H9 (cell line): ENCODE measurements around the gene SOX13. TPM values are rescaled to one million over a fixed set of nuclear protein-coding genes. Genes with fewer than 3 reads are reported as not detected.

Experiments used
- DNase-seq: peaks from one replicate; pipeline ENCODE4 v3.0.0-alpha.2; 2017
- H2AFZ ChIP-seq: one replicate; pipeline ENCODE4 v1.6.1; 2013; ENCODE audit warnings: mild to moderate bottlenecking, low read length, control low read depth, moderate library complexity
- H2AK5ac ChIP-seq: 2 replicates; pipeline ENCODE4 v1.6.1; 2013; ENCODE audit warnings: low read length, control low read depth, mixed read lengths; ENCODE audit not compliant: insufficient read length
- H2BK120ac ChIP-seq: one replicate; pipeline ENCODE4 v1.6.1; 2013; ENCODE audit warnings: low read depth, mild to moderate bottlenecking, low read length, control low read depth, inconsistent platforms; ENCODE audit not compliant: poor library complexity, severe bottlenecking
- H2BK12ac ChIP-seq: 2 replicates; pipeline ENCODE4 v1.6.1; 2013; ENCODE audit warnings: low read length, control low read depth, mixed read lengths, low read depth; ENCODE audit not compliant: insufficient read length
- H2BK15ac ChIP-seq: 2 replicates; pipeline ENCODE4 v1.6.1; 2013; ENCODE audit warnings: low read depth, low read length, control low read depth
- H2BK20ac ChIP-seq: one replicate; pipeline ENCODE4 v1.6.1; 2013; ENCODE audit warnings: low read depth, mild to moderate bottlenecking, low read length, control low read depth, inconsistent platforms; ENCODE audit not compliant: poor library complexity, severe bottlenecking
- H2BK5ac ChIP-seq: 2 replicates; pipeline ENCODE4 v1.6.1; 2013; ENCODE audit warnings: low read length, control low read depth, mixed read lengths; ENCODE audit not compliant: insufficient read length
- H3K14ac ChIP-seq: 2 replicates; pipeline ENCODE4 v1.6.1; 2013; ENCODE audit warnings: low read length, control low read depth; ENCODE audit not compliant: insufficient read depth
- H3K18ac ChIP-seq: 2 replicates; pipeline ENCODE4 v1.6.1; 2013; ENCODE audit warnings: low read depth, mild to moderate bottlenecking, mixed read lengths, low read length, control low read depth; ENCODE audit not compliant: insufficient read length
- H3K23ac ChIP-seq: 2 replicates; pipeline ENCODE4 v1.6.1; 2013; ENCODE audit warnings: low read length, control low read depth, mixed read lengths, low read depth; ENCODE audit not compliant: insufficient read length
- H3K23me2 ChIP-seq: 2 replicates; pipeline ENCODE4 v1.6.1; 2013; ENCODE audit warnings: low read depth, mild to moderate bottlenecking, mixed read lengths, low read length, control low read depth; ENCODE audit not compliant: insufficient read length, poor library complexity, severe bottlenecking
- H3K27ac ChIP-seq: 2 replicates; pipeline ENCODE4 v1.5.1; 2013; ENCODE audit warnings: low read length, control low read depth, mixed read lengths, low read depth; ENCODE audit not compliant: insufficient read length
- H3K27me3 ChIP-seq: 2 replicates; pipeline ENCODE4 v1.6.1; 2013; ENCODE audit warnings: low read length, control low read depth, inconsistent platforms; ENCODE audit not compliant: insufficient read depth
- H3K4ac ChIP-seq: 2 replicates; pipeline ENCODE4 v1.6.1; 2013; ENCODE audit warnings: low read depth, mild to moderate bottlenecking, control low read depth, inconsistent platforms, low read length, moderate library complexity
- H3K4me1 ChIP-seq: 2 replicates; pipeline ENCODE4 v1.6.1; 2013; ENCODE audit warnings: low read length, control low read depth, inconsistent platforms; ENCODE audit not compliant: insufficient read depth
- H3K4me2 ChIP-seq: 2 replicates; pipeline ENCODE4 v1.6.1; 2013; ENCODE audit warnings: low read length, control low read depth, mixed read lengths; ENCODE audit not compliant: insufficient read length, insufficient read depth
- H3K56ac ChIP-seq: 2 replicates; pipeline ENCODE4 v1.6.1; 2013; ENCODE audit warnings: low read depth, mild to moderate bottlenecking, mixed read lengths, low read length, control low read depth; ENCODE audit not compliant: insufficient read length
- H3K79me1 ChIP-seq: 2 replicates; pipeline ENCODE4 v1.6.1; 2013; ENCODE audit warnings: low read depth, mild to moderate bottlenecking, moderate library complexity, low read length, control low read depth, inconsistent platforms; ENCODE audit not compliant: insufficient read depth, poor library complexity, severe bottlenecking
- H3K79me2 ChIP-seq: 2 replicates; pipeline ENCODE4 v1.6.1; 2013; ENCODE audit warnings: low read length, control low read depth, inconsistent platforms; ENCODE audit not compliant: insufficient read depth
- H3K9ac ChIP-seq: 2 replicates; pipeline ENCODE4 v1.6.1; 2013; ENCODE audit warnings: low read length, control low read depth, mixed read lengths; ENCODE audit not compliant: insufficient read length; ENCODE audit errors: extremely low read depth
- H3K9me3 ChIP-seq: one replicate; pipeline ENCODE4 v1.6.1; 2013; ENCODE audit warnings: low read depth, low read length, inconsistent platforms; ENCODE audit not compliant: control insufficient read depth
- H3T11ph ChIP-seq: one replicate; pipeline ENCODE4 v1.6.1; 2013; ENCODE audit warnings: mild to moderate bottlenecking, low read length, control low read depth, inconsistent platforms
- H4K20me1 ChIP-seq: one replicate; pipeline ENCODE4 v1.6.1; 2013; ENCODE audit not compliant: control insufficient read depth, insufficient read length, insufficient read depth
- H4K5ac ChIP-seq: 2 replicates; pipeline ENCODE4 v1.6.1; 2013; ENCODE audit warnings: low read depth, mild to moderate bottlenecking, mixed read lengths, low read length, control low read depth; ENCODE audit not compliant: insufficient read length
- H4K8ac ChIP-seq: replicated peaks from 2 replicates; pipeline ENCODE4 v1.6.1; 2013; ENCODE audit warnings: low read length, control low read depth, mixed read lengths, low read depth; ENCODE audit not compliant: insufficient read length
- H4K91ac ChIP-seq: 2 replicates; pipeline ENCODE4 v1.6.1; 2013; ENCODE audit warnings: low read depth, mild to moderate bottlenecking, moderate library complexity, mixed read lengths, low read length, control low read depth; ENCODE audit not compliant: insufficient read length
- H3K27ac Mint-ChIP-seq, 3 experiments: 2 replicates in 2 of 3; 3 replicates in 1 of 3; pipeline ENCODE4 v1.8.0; 2020 to 2021; ENCODE audit warnings: mixed read lengths in 3 of 3, mild to moderate bottlenecking in 1 of 3, moderate library complexity in 1 of 3
- H3K27me3 Mint-ChIP-seq: 2 replicates; pipeline ENCODE4 v1.8.0; 2021; ENCODE audit warnings: low read depth, mild to moderate bottlenecking, moderate library complexity, mixed read lengths
- H3K36me3 Mint-ChIP-seq, 3 experiments: 2 replicates in 2 of 3; 3 replicates in 1 of 3; pipeline ENCODE4 v1.8.0; 2020 to 2021; ENCODE audit warnings: low read depth in 3 of 3, mixed read lengths in 3 of 3; ENCODE audit not compliant: insufficient read depth in 1 of 3
- H3K4me1 Mint-ChIP-seq, 2 experiments: 2 replicates each; pipeline ENCODE4 v1.8.0; 2020; ENCODE audit warnings: mixed read lengths in 2 of 2
- H3K4me3 Mint-ChIP-seq, 2 experiments: 2 replicates in 1 of 2; 3 replicates in 1 of 2; pipeline ENCODE4 v1.8.0; 2020 to 2021; ENCODE audit warnings: mild to moderate bottlenecking in 2 of 2, mixed read lengths in 2 of 2, moderate library complexity in 1 of 2
- H3K9me3 Mint-ChIP-seq, 2 experiments: 2 replicates in 1 of 2; 3 replicates in 1 of 2; pipeline ENCODE4 v1.8.0; 2020; ENCODE audit warnings: mild to moderate bottlenecking in 2 of 2, mixed read lengths in 2 of 2, moderate library complexity in 1 of 2
- CTCF ChIP-seq: fragments of 200-600 bp; sonication (generic); conservative IDR thresholded peaks from 3 replicates; pipeline ENCODE4 v1.8.0; 2021; ENCODE audit warnings: antibody characterized with exemption, mild to moderate bottlenecking
- whole genome bisulfite sequencing: extraction: QIAGEN DNeasy Blood & Tissue Kit; methylation state at CpG from one replicate; pipeline ENCODE4 v1.1.7; 2013; ENCODE audit warnings: missing lambda C conversion rate, low lambda C conversion rate, mixed read lengths; ENCODE audit not compliant: insufficient read length; ENCODE audit errors: extremely low coverage; 5-methylcytosine and 5-hydroxymethylcytosine counted together
- total RNA-seq: library from RNA; stranded (reverse); gene quantifications from 2 replicates; pipeline ENCODE4 v1.2.1, GENCODE V29; 2021

Gene SOX13
- total RNA-seq, 1 experiment from 2014 or later, result 120 TPM

- H2BK15ac ChIP-seq, result no peak overlapping the region
- no peaks in the 10 kb centered on the region for H4K20me1 ChIP-seq
- H3K23me2 ChIP-seq, result no peaks in the 10 kb centered on the region
- no peaks in the 10 kb centered on the region for H3K27me3 ChIP-seq
- H3K27me3 Mint-ChIP-seq, result peaks cover 2% of the 10 kb centered on the region; the same call in 1 of the 2 replicates
- no peak overlapping the region for H2BK12ac ChIP-seq
- no peak overlapping the region for H3K56ac ChIP-seq
- H3K14ac ChIP-seq, result no peak overlapping the region
- H3K36me3 Mint-ChIP-seq, result no peaks in the 10 kb centered on the region
- TF ChIP-seq CTCF, result no peak
- H3K23ac ChIP-seq, result no peak overlapping the region
- no peak overlapping the region for H3T11ph ChIP-seq
- H3K27ac Mint-ChIP-seq, result no peak overlapping the region
- H2BK120ac ChIP-seq, result no peak overlapping the region
- no peaks in the 10 kb centered on the region; the same call in 1 of the 2 replicates for H3K79me2 ChIP-seq
- H2AK5ac ChIP-seq, result no peak overlapping the region
- no peak overlapping the region for H3K18ac ChIP-seq
- H3K9me3 Mint-ChIP-seq, result no peaks in the 10 kb centered on the region
- no peak overlapping the region for H3K27ac ChIP-seq
- H2BK20ac ChIP-seq, result no peak overlapping the region
- H4K8ac ChIP-seq, result no peak overlapping the region
- H3K4me2 ChIP-seq, result no peak overlapping the region
- DNase-seq, result no peak
- H3K9ac ChIP-seq, result no peak overlapping the region
- no peaks in the 10 kb centered on the region for H3K9me3 ChIP-seq
- H3K4me3 Mint-ChIP-seq, result no peak overlapping the region
- peaks cover 16% of the 10 kb centered on the region in 2 experiments for H3K4me1 Mint-ChIP-seq
- no peak overlapping the region for H3K4ac ChIP-seq
- no CpG with 5 or more reads among the region's 7 CpGs for WGBS
- peaks cover 2% of the 10 kb centered on the region; the same call in 1 of the 2 replicates for H3K4me1 ChIP-seq
- no peak overlapping the region for H2BK5ac ChIP-seq
- H4K91ac ChIP-seq, result no peak overlapping the region
- no peak overlapping the region for H4K5ac ChIP-seq
- H3K79me1 ChIP-seq, result no peaks in the 10 kb centered on the region
- H2AFZ ChIP-seq, result no peak overlapping the region
These were observed 12.9 kb upstream of the SOX13 start for GRCh38 chr1:204059970-204060369.
